Smooth muscle cell (in vitro differentiated cells): ENCODE measurements around the gene TC2N. TPM values are rescaled to one million over a fixed set of nuclear protein-coding genes. Genes with fewer than 3 reads are reported as not detected.
"Not testable (repeated sequence)": the region's sequence is repeated elsewhere in the genome, so short reads cannot be mapped to it uniquely, and the experiment has no call there.

ENCODE experiments used
- DNase-seq: peaks from one replicate; lab custom pipeline; 2025; ENCODE audit not compliant: unreplicated experiment; lab: John Stamatoyannopoulos, UW
- H2AFZ ChIP-seq: fragments of 200-600 bp; sonication (generic); 2 replicates; pipeline ENCODE4 v1.6.0; 2016; ENCODE audit warnings: antibody characterized with exemption, low read depth, mild to moderate bottlenecking
- H3F3A ChIP-seq: fragments of 200-600 bp; sonication (generic); 2 replicates; pipeline ENCODE4 v1.6.0; 2017; ENCODE audit warnings: antibody characterized with exemption, low read depth
- H3K27ac ChIP-seq: fragments of 200-600 bp; sonication (generic); 2 replicates; pipeline ENCODE4 v1.5.1; 2016; ENCODE audit warnings: low read depth, mild to moderate bottlenecking
- H3K27me3 ChIP-seq: fragments of 200-600 bp; sonication (generic); 2 replicates; pipeline ENCODE4 v1.6.1; 2016; ENCODE audit warnings: low read depth, mild to moderate bottlenecking
- H3K36me3 ChIP-seq: fragments of 200-600 bp; sonication (generic); 2 replicates; pipeline ENCODE4 v1.5.1; 2016; ENCODE audit warnings: low read depth
- H3K4me1 ChIP-seq: fragments of 200-600 bp; sonication (generic); 2 replicates; pipeline ENCODE4 v1.5.1; 2016; ENCODE audit warnings: low read depth
- H3K4me2 ChIP-seq: fragments of 200-600 bp; sonication (generic); 2 replicates; pipeline ENCODE4 v1.6.0; 2016; ENCODE audit warnings: mild to moderate bottlenecking
- H3K4me3 ChIP-seq: fragments of 200-600 bp; sonication (generic); 2 replicates; pipeline ENCODE4 v1.5.1; 2016; ENCODE audit warnings: mild to moderate bottlenecking
- H3K79me2 ChIP-seq: fragments of 200-600 bp; sonication (generic); 2 replicates; pipeline ENCODE4 v1.6.0; 2016; ENCODE audit warnings: low read depth, mild to moderate bottlenecking
- H3K9ac ChIP-seq: fragments of 200-600 bp; sonication (generic); 2 replicates; pipeline ENCODE4 v1.6.0; 2016; ENCODE audit warnings: low read depth
- H3K9me3 ChIP-seq: fragments of 200-600 bp; sonication (generic); replicated peaks from 2 replicates; pipeline ENCODE4 v1.5.1; 2016; ENCODE audit warnings: low read depth
- H4K20me1 ChIP-seq: fragments of 200-600 bp; sonication (generic); 2 replicates; pipeline ENCODE4 v1.6.0; 2016; ENCODE audit warnings: low read depth
- WGBS: methylation state at CpG from one replicate; pipeline ENCODE4 v1.1.7; 2016; ENCODE audit warnings: low lambda C conversion rate; 5-methylcytosine and 5-hydroxymethylcytosine counted together
- polyA plus RNA-seq: library from polyadenylated mRNA; unstranded; fragments of >200 nt; fragmentation: Nextera tagmentation; extraction: Ambion mirVana; gene quantifications from 2 replicates; pipeline ENCODE4 v1.2.1, GENCODE V29; 2016
- total RNA-seq: library from RNA; depleted of rRNA; stranded (reverse); fragments of >200 nt; gene quantifications from 2 replicates; pipeline ENCODE4 v1.2.3, GENCODE V29; 2014
- TF ChIP-seq, protein P1 (sequence below): fragments of 200-600 bp; sonication (generic); IDR thresholded peaks from 2 replicates; pipeline ENCODE4 v1.5.1; 2017; ENCODE audit warnings: borderline replicate concordance, mild to moderate bottlenecking, antibody characterized with exemption; ENCODE audit not compliant: insufficient read depth, poor library complexity, severe bottlenecking

TC2N gene
- total and polyA plus RNA-seq, 2 experiments from 2014 or later, result 0.33 to 10.3 TPM

DNA sequence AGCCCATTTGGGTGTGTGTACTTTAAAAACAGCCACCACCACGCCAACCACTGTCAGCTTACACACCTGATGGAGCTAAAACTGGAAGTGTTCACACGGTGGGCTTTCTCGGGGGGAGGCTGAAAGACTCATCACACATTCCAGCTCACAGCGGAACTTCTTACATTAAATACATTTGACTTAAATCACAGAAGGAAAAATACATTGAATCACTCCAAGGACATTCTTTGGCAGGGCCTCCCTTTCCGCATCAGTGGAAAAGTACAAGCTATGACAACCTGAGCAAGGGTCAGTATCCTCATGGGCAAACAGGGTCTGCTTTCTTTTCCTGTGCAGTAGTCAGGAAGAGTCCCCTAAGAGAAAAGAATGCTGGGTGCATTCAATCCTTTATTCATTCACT, 31.0 kb upstream of the TC2N start:
- DNase-seq, result no peak
- Histone ChIP-seq H3F3A (no peaks in the 10 kb centered on the region), H4K20me1 (no peaks in the 10 kb centered on the region), H2AFZ (no peak overlapping the region), H3K79me2 (no peaks in the 10 kb centered on the region), H3K27ac (no peak overlapping the region), H3K4me2 (no peak overlapping the region), H3K27me3 (no peaks in the 10 kb centered on the region), H3K4me1 (no peaks in the 10 kb centered on the region), H3K9me3 (no peaks in the 10 kb centered on the region), H3K4me3 (no peak overlapping the region), H3K9ac (no peak overlapping the region), H3K36me3 (no peaks in the 10 kb centered on the region)
- TF ChIP-seq, protein P1, sequence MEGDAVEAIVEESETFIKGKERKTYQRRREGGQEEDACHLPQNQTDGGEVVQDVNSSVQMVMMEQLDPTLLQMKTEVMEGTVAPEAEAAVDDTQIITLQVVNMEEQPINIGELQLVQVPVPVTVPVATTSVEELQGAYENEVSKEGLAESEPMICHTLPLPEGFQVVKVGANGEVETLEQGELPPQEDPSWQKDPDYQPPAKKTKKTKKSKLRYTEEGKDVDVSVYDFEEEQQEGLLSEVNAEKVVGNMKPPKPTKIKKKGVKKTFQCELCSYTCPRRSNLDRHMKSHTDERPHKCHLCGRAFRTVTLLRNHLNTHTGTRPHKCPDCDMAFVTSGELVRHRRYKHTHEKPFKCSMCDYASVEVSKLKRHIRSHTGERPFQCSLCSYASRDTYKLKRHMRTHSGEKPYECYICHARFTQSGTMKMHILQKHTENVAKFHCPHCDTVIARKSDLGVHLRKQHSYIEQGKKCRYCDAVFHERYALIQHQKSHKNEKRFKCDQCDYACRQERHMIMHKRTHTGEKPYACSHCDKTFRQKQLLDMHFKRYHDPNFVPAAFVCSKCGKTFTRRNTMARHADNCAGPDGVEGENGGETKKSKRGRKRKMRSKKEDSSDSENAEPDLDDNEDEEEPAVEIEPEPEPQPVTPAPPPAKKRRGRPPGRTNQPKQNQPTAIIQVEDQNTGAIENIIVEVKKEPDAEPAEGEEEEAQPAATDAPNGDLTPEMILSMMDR, result no peak
- 93% methylated on average over 5 of the region's 5 CpGs for WGBS

DNA sequence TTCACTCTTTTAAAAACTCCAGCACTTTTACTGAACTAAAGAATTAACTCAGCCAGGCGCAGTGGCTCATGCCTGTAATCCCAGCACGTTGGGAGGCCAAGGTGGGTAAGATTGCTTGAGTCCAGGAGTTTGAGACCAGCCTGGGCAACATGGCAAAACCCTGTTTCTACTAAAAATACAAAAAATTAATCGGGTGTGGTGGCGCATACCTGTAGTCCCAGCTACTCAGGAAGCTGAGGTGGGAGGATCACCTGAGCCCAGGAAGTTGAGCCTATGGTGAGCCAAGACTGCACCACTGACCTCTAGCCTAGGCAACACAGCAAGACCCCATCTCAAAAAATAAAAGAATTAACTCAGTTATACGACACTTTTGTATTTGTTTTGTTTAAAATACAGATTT, 30.4 kb upstream of the TC2N start:
- WGBS, result 73% methylated on average over 5 of the region's 5 CpGs

DNA sequence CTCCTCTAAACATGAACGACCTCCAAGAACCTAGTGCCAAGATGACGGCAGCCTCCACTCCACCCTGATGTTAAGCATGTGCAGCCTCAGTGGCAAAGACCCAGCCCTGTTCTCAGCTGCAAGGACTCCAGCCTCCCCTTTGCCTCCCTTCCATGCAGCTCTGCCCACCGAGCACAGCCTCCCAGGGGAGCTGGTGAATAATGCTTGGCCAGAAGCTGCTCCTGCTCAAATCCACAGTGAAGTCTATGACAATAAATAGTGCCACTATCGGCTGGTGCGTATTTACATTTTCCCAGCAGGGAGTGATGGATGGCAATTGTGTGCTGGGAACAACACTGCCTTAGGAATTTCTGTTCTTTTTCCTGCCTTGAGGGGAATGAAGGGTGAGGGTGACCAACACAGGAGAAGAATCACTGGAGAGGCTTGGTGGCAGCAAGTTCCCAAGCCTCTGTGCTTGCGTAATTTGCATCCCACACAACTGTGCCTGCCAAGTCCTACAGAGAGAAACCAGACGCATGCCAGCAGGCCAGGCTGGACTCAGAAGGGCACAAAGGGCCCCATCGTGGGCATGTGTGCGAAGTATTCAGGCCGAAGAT, 29.9 kb upstream of the TC2N start:
- Histone ChIP-seq H4K20me1 (no peaks in the 10 kb centered on the region), H3F3A (no peaks in the 10 kb centered on the region), H3K4me1 (no peaks in the 10 kb centered on the region), H3K9ac (no peak overlapping the region), H3K36me3 (no peaks in the 10 kb centered on the region), H3K79me2 (no peaks in the 10 kb centered on the region), H3K4me3 (no peak overlapping the region), H3K27me3 (no peaks in the 10 kb centered on the region), H2AFZ (no peak overlapping the region), H3K9me3 (no peaks in the 10 kb centered on the region), H3K4me2 (no peak overlapping the region), H3K27ac (peak overlapping the region; percentile 9)
- WGBS, result 42% methylated on average over 10 of the region's 10 CpGs
- DNase-seq, result no peak
- TF ChIP-seq, protein P1, result no peak

More for the DNA sequence above, 30.4 kb upstream of the TC2N start:
- H3K4me1 ChIP-seq, H3K9ac ChIP-seq, H4K20me1 ChIP-seq, H3K9me3 ChIP-seq, H2AFZ ChIP-seq, H3K79me2 ChIP-seq, H3K36me3 ChIP-seq, H3K4me2 ChIP-seq, H3K4me3 ChIP-seq, H3F3A ChIP-seq, DNase-seq, H3K27me3 ChIP-seq: not testable (repeated sequence)
- peak overlapping the region; percentile 9 for H3K27ac ChIP-seq

DNA sequence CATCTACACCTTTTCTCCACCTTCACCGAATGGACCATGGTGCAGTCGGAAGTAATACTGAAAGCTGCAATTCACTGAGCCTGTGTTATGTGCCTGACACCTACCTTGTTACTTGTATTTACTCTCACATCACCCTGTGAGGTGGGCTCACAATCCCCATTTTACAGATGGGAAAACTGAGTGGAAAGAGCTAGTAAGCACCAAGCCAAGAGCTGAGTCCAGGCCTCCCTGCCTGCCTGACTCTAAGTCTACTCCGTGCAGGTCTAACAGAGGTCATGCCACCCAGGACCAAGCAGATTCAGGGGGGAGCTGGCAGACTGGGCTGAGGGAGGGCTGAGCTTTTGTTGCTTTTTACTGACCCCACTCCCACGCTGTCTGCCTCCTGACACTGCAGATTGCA, 29.1 kb upstream of the TC2N start:
- Histone ChIP-seq H3K79me2 (no peaks in the 10 kb centered on the region), H3K4me3 (no peak overlapping the region), H3K4me2 (no peak overlapping the region), H2AFZ (no peak overlapping the region), H3K9me3 (no peaks in the 10 kb centered on the region), H3K9ac (no peak overlapping the region), H3F3A (no peaks in the 10 kb centered on the region), H3K27ac (no peak overlapping the region), H4K20me1 (no peaks in the 10 kb centered on the region), H3K27me3 (no peaks in the 10 kb centered on the region), H3K4me1 (no peaks in the 10 kb centered on the region), H3K36me3 (no peaks in the 10 kb centered on the region)
- TF ChIP-seq, protein P1, result no peak
- no peak for DNase-seq
- 92% methylated on average over 4 of the region's 4 CpGs for WGBS
